GM12873 (cell line): ENCODE measurements around the gene PSMD10.

ENCODE experiments used
- CTCF ChIP-seq: IDR thresholded peaks from 2 replicates; pipeline ENCODE4 v1.5.1; 2012; ENCODE audit warnings: low read depth, mild to moderate bottlenecking, moderate library complexity, low read length, control low read depth; ENCODE audit not compliant: insufficient read depth; ENCODE audit errors: missing control alignments

PSMD10 gene, protein sequence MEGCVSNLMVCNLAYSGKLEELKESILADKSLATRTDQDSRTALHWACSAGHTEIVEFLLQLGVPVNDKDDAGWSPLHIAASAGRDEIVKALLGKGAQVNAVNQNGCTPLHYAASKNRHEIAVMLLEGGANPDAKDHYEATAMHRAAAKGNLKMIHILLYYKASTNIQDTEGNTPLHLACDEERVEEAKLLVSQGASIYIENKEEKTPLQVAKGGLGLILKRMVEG

DNA sequence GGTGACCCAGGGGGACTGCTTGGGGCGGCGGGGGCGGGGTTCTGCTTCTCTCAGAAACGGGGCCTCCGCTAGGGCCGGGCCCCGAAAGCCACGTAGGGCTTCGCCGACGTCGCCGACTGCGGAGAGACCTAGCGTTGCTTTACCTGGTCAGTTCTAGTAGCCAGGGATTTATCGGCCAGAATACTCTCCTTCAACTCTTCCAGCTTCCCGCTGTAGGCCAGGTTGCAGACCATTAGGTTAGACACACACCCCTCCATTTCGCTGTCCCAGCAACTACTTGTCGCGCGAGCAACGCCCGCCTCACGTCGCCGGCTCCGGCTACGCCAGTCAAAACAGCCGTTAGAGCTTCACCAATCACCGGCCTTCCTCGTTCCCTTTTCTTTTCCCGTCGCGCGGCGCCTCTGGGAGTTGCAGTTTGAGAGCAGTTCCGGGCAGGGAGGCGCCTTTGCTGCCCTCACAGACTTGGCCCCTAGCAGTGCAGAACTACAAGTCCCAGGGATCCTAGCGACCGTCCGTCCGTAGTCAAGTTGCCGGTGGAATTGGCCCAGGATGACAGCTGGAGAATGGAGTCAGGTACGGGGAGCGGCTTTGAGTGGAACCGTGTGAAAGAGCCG lies at the start of gene PSMD10, which contains the start of gene ATG4A:
Gene PSMD10, minus strand, starts transcription at position 279 of the 614 bp plus-strand sequence. Its CDS starts 22 bp downstream, at position 257.
Gene ATG4A, plus strand, starts transcription at position 515 of the 614 bp plus-strand sequence. Its CDS starts 49 bp downstream, at position 564.
- TF ChIP-seq CTCF: no peak

DNA sequence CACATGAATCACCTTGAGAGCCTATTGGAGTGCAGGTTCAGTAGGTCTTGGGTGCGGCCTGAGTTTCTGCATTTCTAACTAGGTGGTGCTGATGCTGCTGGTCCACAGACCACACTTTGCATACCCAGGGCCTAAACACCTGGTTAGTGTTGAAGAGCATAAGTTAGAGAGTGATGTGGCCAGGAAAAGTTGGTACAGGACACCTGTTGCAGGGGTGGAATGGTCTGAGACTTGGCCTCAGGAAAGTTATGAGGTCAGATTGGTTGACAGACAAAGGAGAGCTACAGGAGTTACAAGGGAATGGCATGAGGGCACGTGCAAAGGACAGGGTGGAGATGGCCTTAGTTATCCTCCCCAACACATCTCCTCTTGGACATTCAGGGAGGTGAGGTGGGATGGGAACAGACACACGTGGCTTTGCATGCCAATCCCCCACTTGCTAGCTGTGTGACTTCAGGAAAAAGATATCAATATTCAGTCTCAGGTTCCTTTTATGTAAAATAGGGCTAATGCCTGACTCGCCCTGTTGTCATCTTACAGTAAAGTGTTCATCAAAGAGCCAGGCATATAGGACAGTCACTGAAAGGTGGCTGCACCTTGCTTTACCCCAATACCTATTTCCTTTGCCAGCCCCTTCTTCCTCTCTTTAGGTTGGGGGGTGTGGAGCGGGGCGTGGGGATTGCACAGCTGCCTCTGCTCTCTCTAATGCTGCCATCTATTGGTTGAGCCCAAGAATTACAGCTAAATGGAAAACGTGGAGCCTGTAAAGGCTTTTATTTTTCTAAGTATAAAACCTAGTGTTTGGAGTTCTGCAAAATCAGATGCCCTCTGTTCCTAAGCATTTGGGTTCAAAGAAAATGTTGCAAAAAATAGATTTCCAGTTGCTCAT lies 47.7 kb upstream of the PSMD10 start:
- TF ChIP-seq CTCF: peak; percentile 57

- peak; percentile 13 for TF ChIP-seq CTCF
Observed at GRCh38 chrX:108134724-108135123, 43.4 kb upstream of the PSMD10 start.

DNA sequence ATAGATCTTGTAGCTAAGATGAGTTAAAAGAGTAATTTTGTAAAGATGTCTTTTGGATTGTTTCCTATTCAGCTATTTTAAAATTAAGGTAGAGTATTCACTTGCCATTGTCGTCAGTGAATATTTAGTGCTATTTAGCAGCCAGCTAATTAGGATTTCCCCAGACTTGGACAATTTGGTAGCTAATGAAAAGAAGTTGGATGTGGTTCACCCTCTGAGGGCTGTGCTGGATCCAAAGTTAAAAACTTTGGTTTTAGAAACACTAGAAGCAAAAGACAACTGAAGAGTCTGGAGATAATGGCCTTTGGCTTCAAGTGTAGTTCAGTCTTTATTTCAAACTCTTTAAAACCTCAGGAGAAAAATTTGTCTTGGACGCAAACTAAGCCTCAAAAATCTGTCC lies 41.5 kb upstream of the PSMD10 start:
- TF ChIP-seq CTCF: no peak

GRCh38 chrX:108132034-108132433 lies 40.7 kb upstream of the PSMD10 start:
- no peak for TF ChIP-seq CTCF

- no peak for TF ChIP-seq CTCF
Observed at GRCh38 chrX:108131471-108131870, 40.1 kb upstream of the PSMD10 start.

DNA sequence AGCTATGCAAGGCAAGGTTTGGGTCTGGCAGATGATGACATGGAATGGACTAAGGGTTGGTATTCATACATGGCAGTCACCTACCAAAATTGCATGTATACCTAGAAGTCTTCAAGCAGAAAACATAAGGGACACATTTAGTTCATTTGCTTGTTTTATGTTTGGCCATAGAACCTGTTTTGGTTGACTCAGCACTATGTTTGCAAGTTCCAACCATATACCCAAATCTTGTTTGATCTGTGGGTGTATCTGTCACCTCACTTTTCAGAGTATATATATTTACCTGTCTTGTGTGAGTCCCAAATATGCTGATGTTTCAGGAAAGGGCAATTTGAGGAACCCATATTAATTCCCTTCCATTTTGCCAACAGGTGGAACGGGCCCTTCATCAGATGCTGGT lies 39.5 kb upstream of the PSMD10 start:
- TF ChIP-seq CTCF: no peak
